ENCODE measurements around the gene ZNF408.

DNA sequence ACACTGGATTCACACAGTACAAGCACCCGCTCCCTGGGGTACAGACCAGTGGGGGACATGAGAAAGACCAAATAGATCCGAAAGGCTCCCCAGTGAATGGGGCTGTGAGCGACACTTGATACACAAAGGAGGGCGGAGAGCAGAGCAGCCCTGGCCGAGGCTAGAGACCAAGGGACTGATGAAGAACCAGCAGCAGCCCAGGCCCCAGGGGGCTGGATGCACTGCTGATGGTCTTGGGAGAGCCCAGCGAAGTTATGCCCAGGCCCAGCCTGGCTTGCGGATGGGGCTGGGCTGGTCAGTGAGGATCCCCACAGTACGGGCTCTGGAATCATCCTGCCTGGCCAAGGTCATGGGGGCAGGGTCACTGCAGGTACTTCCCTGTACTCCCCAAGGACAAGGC lies 23.7 kb upstream of the ZNF408 start:
- TF ChIP-seq, protein P1, sequence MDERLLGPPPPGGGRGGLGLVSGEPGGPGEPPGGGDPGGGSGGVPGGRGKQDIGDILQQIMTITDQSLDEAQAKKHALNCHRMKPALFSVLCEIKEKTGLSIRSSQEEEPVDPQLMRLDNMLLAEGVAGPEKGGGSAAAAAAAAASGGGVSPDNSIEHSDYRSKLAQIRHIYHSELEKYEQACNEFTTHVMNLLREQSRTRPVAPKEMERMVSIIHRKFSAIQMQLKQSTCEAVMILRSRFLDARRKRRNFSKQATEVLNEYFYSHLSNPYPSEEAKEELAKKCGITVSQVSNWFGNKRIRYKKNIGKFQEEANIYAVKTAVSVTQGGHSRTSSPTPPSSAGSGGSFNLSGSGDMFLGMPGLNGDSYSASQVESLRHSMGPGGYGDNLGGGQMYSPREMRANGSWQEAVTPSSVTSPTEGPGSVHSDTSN (CRISPR knock-in tag; IDR thresholded peaks at IDR 0.05), result no peak
- TF ChIP-seq, protein P2, sequence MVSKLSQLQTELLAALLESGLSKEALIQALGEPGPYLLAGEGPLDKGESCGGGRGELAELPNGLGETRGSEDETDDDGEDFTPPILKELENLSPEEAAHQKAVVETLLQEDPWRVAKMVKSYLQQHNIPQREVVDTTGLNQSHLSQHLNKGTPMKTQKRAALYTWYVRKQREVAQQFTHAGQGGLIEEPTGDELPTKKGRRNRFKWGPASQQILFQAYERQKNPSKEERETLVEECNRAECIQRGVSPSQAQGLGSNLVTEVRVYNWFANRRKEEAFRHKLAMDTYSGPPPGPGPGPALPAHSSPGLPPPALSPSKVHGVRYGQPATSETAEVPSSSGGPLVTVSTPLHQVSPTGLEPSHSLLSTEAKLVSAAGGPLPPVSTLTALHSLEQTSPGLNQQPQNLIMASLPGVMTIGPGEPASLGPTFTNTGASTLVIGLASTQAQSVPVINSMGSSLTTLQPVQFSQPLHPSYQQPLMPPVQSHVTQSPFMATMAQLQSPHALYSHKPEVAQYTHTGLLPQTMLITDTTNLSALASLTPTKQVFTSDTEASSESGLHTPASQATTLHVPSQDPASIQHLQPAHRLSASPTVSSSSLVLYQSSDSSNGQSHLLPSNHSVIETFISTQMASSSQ (IDR thresholded peaks at IDR 0.05; ENCODE audit: low read depth), result no peak
- TF ChIP-seq, protein P2 (CRISPR knock-in tag; IDR thresholded peaks at IDR 0.05; ENCODE audit: borderline replicate concordance), result no peak
